Muscle of leg (tissue), 11 donors: ENCODE measurements around the gene SOX30. TPM values are rescaled to one million over a fixed set of nuclear protein-coding genes. Genes with fewer than 3 reads are reported as not detected.

Source experiments
- DNase-seq: peaks from one replicate; pipeline ENCODE4 v3.0.0; 2013
- H3K27ac ChIP-seq: one replicate; pipeline ENCODE4 v1.5.1; 2013; ENCODE audit warnings: mild to moderate bottlenecking, low read length, control low read depth
- H3K27me3 ChIP-seq: one replicate; pipeline ENCODE4 v1.6.1; 2013; ENCODE audit warnings: low read length; ENCODE audit not compliant: control insufficient read depth, insufficient read depth
- H3K36me3 ChIP-seq: one replicate; pipeline ENCODE4 v1.6.1; 2013; ENCODE audit warnings: low read length; ENCODE audit not compliant: control insufficient read depth, insufficient read depth
- H3K4me1 ChIP-seq: one replicate; pipeline ENCODE4 v1.6.1; 2013; ENCODE audit warnings: low read length; ENCODE audit not compliant: control insufficient read depth, insufficient read depth
- H3K4me3 ChIP-seq: one replicate; pipeline ENCODE4 v1.5.1; 2013; ENCODE audit warnings: low read length, control low read depth
- H3K9me3 ChIP-seq: replicated peaks from 2 replicates; pipeline ENCODE4 v1.6.1; 2013; ENCODE audit warnings: low read depth, low read length; ENCODE audit not compliant: control insufficient read depth
- WGBS: methylation state at CpG from one replicate; pipeline ENCODE4 v1.1.5; 2013; ENCODE audit warnings: missing lambda C conversion rate; ENCODE audit not compliant: insufficient coverage; 5-methylcytosine and 5-hydroxymethylcytosine counted together
- polyA plus RNA-seq, 8 donors: library from polyadenylated mRNA; unstranded; fragments of 120-200 nt; gene quantifications; one replicate each; pipeline versions ENCODE4 v1.2.1 to v1.2.3, GENCODE V29; 2013; ENCODE audit warnings: inconsistent platforms in 1 of 8, low replicate concordance in 1 of 8; ENCODE audit not compliant: insufficient read length in 8 of 8, insufficient read depth in 1 of 8
- total RNA-seq: library from RNA; stranded (reverse); fragments of 120-200 nt; gene quantifications from one replicate; pipeline ENCODE4 v1.2.4, GENCODE V29; 2013

SOX30 gene
- total and polyA plus RNA-seq, 9 donors: 0.09 to 0.64 (median 0.28) TPM

- Histone ChIP-seq H3K27ac (no peak overlapping the region), H3K36me3 (no peaks in the 10 kb centered on the region), H3K4me1 (peaks cover 15% of the 10 kb centered on the region), H3K27me3 (peaks cover 11% of the 10 kb centered on the region), H3K9me3 (no peaks in the 10 kb centered on the region), H3K4me3 (no peak overlapping the region)
- DNase-seq: no peak
- no CpG with 5 or more reads among the region's 4 CpGs for WGBS
Observed at GRCh38 chr5:157576678-157577077, 75.6 kb downstream of the SOX30 start.

Other genes starting within 250 kb of the SOX30 start
- gene NIPAL4, start 192.2 kb downstream of the SOX30 start, total RNA-seq: 0.13 TPM
- 1 to 10 TPM in 1 of 8 donors, under 1 TPM in 7; 0.08 to 1.0 (median 0.34) TPM for gene NIPAL4, start 192.2 kb downstream of the SOX30 start, polyA plus RNA-seq
- gene ADAM19, start 76.7 kb downstream of the SOX30 start, total RNA-seq: 11.0 TPM
- gene ADAM19, start 76.7 kb downstream of the SOX30 start, polyA plus RNA-seq: 10 to 100 TPM; 15.2 to 27.7 (median 20.4) TPM
- gene C5orf52, start 19.1 kb upstream of the SOX30 start, total RNA-seq: not detected
- gene C5orf52, start 19.1 kb upstream of the SOX30 start, polyA plus RNA-seq: not detected
- 27.4 TPM for gene THG1L, start 79.0 kb upstream of the SOX30 start, total RNA-seq
- gene THG1L, start 79.0 kb upstream of the SOX30 start, polyA plus RNA-seq: 10 to 100 TPM; 22.1 to 31.5 (median 28.1) TPM
- gene LSM11, start 91.3 kb upstream of the SOX30 start, total RNA-seq: 7.3 TPM
- gene LSM11, start 91.3 kb upstream of the SOX30 start, polyA plus RNA-seq: 10 to 100 TPM in 1 of 8 donors, 1 to 10 TPM in 7; 7.0 to 10.6 (median 7.5) TPM
- gene CLINT1, start 206.7 kb upstream of the SOX30 start, total RNA-seq: 39.9 TPM
- gene CLINT1, start 206.7 kb upstream of the SOX30 start, polyA plus RNA-seq: 10 to 100 TPM; 50.7 to 75.0 (median 64.0) TPM